Testis (tissue), 3 donors: ENCODE data around the gene S1PR5. TPM values are rescaled to one million over a fixed set of nuclear protein-coding genes. Genes with fewer than 3 reads are reported as not detected.
"Not testable (repeated sequence)": the region's sequence is repeated elsewhere in the genome, so short reads cannot be mapped to it uniquely, and the experiment has no call there.

Source experiments
- DNase-seq: peaks from one replicate; pipeline ENCODE4 v3.0.0-alpha.2; 2019
- H3K27ac ChIP-seq, 2 donors: fragments of 200-600 bp; sonication (generic); one replicate each; pipeline ENCODE4 v1.5.1; 2019
- H3K27me3 ChIP-seq: fragments of 200-600 bp; sonication (generic); one replicate; pipeline ENCODE4 v1.5.1; 2019
- H3K36me3 ChIP-seq: fragments of 200-600 bp; sonication (generic); one replicate; pipeline ENCODE4 v1.5.1; 2017; ENCODE audit warnings: low read depth; ENCODE audit errors: missing control alignments
- H3K4me1 ChIP-seq: fragments of 200-600 bp; sonication (generic); one replicate; pipeline ENCODE4 v1.5.1; 2019
- H3K4me3 ChIP-seq, 2 donors: fragments of 200-600 bp; sonication (generic); one replicate each; pipeline ENCODE4 v1.5.1; 2017 to 2019
- H3K9me3 ChIP-seq: fragments of 200-600 bp; sonication (generic); one replicate; pipeline ENCODE4 v1.5.1; 2017
- CTCF ChIP-seq, 3 experiments: fragments of 450-650 bp in 2 of 3; fragments of 200-600 bp in 1 of 3; sonication (generic) in 1 of 3; IDR thresholded peaks; one replicate each; pipeline ENCODE4 v1.5.1; 2016 to 2019; ENCODE audit warnings: antibody characterized with exemption in 3 of 3, mild to moderate bottlenecking in 2 of 3, moderate library complexity in 1 of 3
- POLR2A ChIP-seq: fragments of 450-650 bp; IDR thresholded peaks from one replicate; pipeline ENCODE4 v1.6.1; 2017; ENCODE audit warnings: antibody characterized with exemption, mild to moderate bottlenecking, moderate library complexity
- WGBS, 2 donors: methylation state at CpG; one replicate each; pipeline ENCODE4 v1.1.5; 2018; 5-methylcytosine and 5-hydroxymethylcytosine counted together
- intact Hi-C: fragments of 100-400 bp; cut with DNase I; formaldehyde crosslinking; loops from one replicate; pipeline ENCODE4 v1.15.1; 2023; ENCODE audit warnings: low total_unique reads
- polyA plus RNA-seq: library from polyadenylated mRNA; stranded (reverse); fragments of 350-450 nt; fragmentation: Illumina TruSeq; extraction: RNeasy Lipid Tissue Mini Kit (QIAGEN cat#74804); gene quantifications from one replicate; pipeline ENCODE4 v1.2.3, GENCODE V29; 2014; ENCODE audit warnings: low read depth, low replicate concordance; ENCODE audit not compliant: insufficient read depth
- total RNA-seq, 2 donors: library from RNA; depleted of rRNA; stranded (reverse); fragments of >200 nt; gene quantifications; one replicate each; pipeline ENCODE4 v1.2.3, GENCODE V29; 2016

The S1PR5 gene
- total and polyA plus RNA-seq, 3 donors from 2014 or later = 0.12 to 0.61 (median 0.31) TPM

GRCh38 chr19:10533646-10534386 lies 16.6 kb upstream of the S1PR5 start:
- no peaks in the 10 kb centered on the region for H3K9me3 ChIP-seq
- no peak overlapping the region for H3K27ac ChIP-seq
- WGBS, 2 donors = 68 to 75% methylated on average over 9 to 10 of the region's 10 CpGs
- H3K4me3 ChIP-seq = no peak overlapping the region
- intact Hi-C loops = no loop called here
- DNase-seq = no peak
- H3K4me1 ChIP-seq = no peaks in the 10 kb centered on the region
- H3K27me3 ChIP-seq = no peaks in the 10 kb centered on the region
- TF ChIP-seq CTCF (IDR thresholded peaks at IDR 0.05) = no peak
- TF ChIP-seq POLR2A = no peak
- H3K36me3 ChIP-seq = no peaks in the 10 kb centered on the region

- no peaks in the 10 kb centered on the region for H3K4me1 ChIP-seq
Observed at GRCh38 chr19:10532457-10532856, 15.2 kb upstream of the S1PR5 start.

GRCh38 chr19:10526887-10527286 lies 9.6 kb upstream of the S1PR5 start:
- H3K36me3 ChIP-seq, DNase-seq, H3K4me3 ChIP-seq, H3K4me1 ChIP-seq, H3K27me3 ChIP-seq, H3K9me3 ChIP-seq, H3K27ac ChIP-seq, intact Hi-C loops: not testable (repeated sequence)
- WGBS, 2 donors = 85 to 95% methylated on average over 8 of the region's 8 CpGs

More at GRCh38 chr19:10532457-10532856, 15.2 kb upstream of the S1PR5 start:
- no peak for DNase-seq
- intact Hi-C loops = no loop called here
- H3K4me3 ChIP-seq = no peak overlapping the region
- H3K9me3 ChIP-seq = no peaks in the 10 kb centered on the region
- TF ChIP-seq CTCF (IDR thresholded peaks at IDR 0.05) = no peak
- no peaks in the 10 kb centered on the region for H3K36me3 ChIP-seq
- 78 to 100% methylated on average over 1 of the region's 1 CpG for WGBS, 2 donors
- no peak overlapping the region for H3K27ac ChIP-seq
- no peaks in the 10 kb centered on the region for H3K27me3 ChIP-seq

- H3K27ac ChIP-seq = no peak overlapping the region
- H3K27me3 ChIP-seq = no peaks in the 10 kb centered on the region
- no peaks in the 10 kb centered on the region for H3K9me3 ChIP-seq
- no peak overlapping the region for H3K4me3 ChIP-seq
- 88 to 92% methylated on average over 7 of the region's 7 CpGs for WGBS, 2 donors
- no peaks in the 10 kb centered on the region for H3K36me3 ChIP-seq
- TF ChIP-seq CTCF (IDR thresholded peaks at IDR 0.05) (no peak), POLR2A (no peak)
- DNase-seq = no peak
- no peaks in the 10 kb centered on the region for H3K4me1 ChIP-seq
- intact Hi-C loops = no loop called here
Observed at GRCh38 chr19:10525636-10526035, 8.4 kb upstream of the S1PR5 start.

GRCh38 chr19:10523135-10523636 lies 5.9 kb upstream of the S1PR5 start:
- DNase-seq = no peak

More at GRCh38 chr19:10523135-10523636, 5.9 kb upstream of the S1PR5 start:
- Histone ChIP-seq H3K4me3 (no peak overlapping the region), H3K4me1 (peaks cover 6% of the 10 kb centered on the region), H3K36me3 (no peaks in the 10 kb centered on the region), H3K27me3 (no peaks in the 10 kb centered on the region), H3K27ac (no peak overlapping the region), H3K9me3 (no peaks in the 10 kb centered on the region)
- intact Hi-C loops = no loop called here
- TF ChIP-seq POLR2A (no peak), CTCF (IDR thresholded peaks at IDR 0.05) (no peak)
- WGBS, 2 donors = 80 to 89% methylated on average over 3 of the region's 3 CpGs
